ENCODE measurements around the gene APOL2.
"Not testable (repeated sequence)": the region's sequence is repeated elsewhere in the genome, so short reads cannot be mapped to it uniquely, and the experiment has no call there.

Gene APOL2

GRCh38 chr22:36223504-36223903, 15.8 kb downstream of the APOL2 start:
- peaks cover 35% of the 10 kb centered on the region for H3K36me3 Mint-ChIP-seq
- no peaks in the 10 kb centered on the region for H3K9me3 Mint-ChIP-seq
- H3K4me1 Mint-ChIP-seq, result peaks cover 8% of the 10 kb centered on the region
- H3K27me3 Mint-ChIP-seq, result peaks cover 14% of the 10 kb centered on the region
- ATAC-seq, result no peak
- no peak overlapping the region for H3K27ac Mint-ChIP-seq
- no peak overlapping the region for H3K4me3 Mint-ChIP-seq

GRCh38 chr22:36222887-36223450, 16.4 kb downstream of the APOL2 start:
- H3K4me1 Mint-ChIP-seq, result peaks cover 8% of the 10 kb centered on the region
- no peak for ATAC-seq
- H3K9me3 Mint-ChIP-seq, result no peaks in the 10 kb centered on the region
- H3K4me3 Mint-ChIP-seq, result no peak overlapping the region
- no peak overlapping the region for H3K27ac Mint-ChIP-seq
- peaks cover 29% of the 10 kb centered on the region for H3K36me3 Mint-ChIP-seq
- peaks cover 20% of the 10 kb centered on the region for H3K27me3 Mint-ChIP-seq

- Mint-ChIP-seq H3K4me3 (peak overlapping the region; percentile 42), H3K9me3 (no peaks in the 10 kb centered on the region), H3K36me3 (peaks cover 23% of the 10 kb centered on the region), H3K27ac (peak overlapping the region; percentile 45), H3K27me3 (peaks cover 28% of the 10 kb centered on the region), H3K4me1 (peaks cover 8% of the 10 kb centered on the region)
- ATAC-seq, result peak; percentile 76
Observed at GRCh38 chr22:36221799-36222751, 17.3 kb downstream of the APOL2 start.

GRCh38 chr22:36220451-36220921, 18.8 kb downstream of the APOL2 start:
- Mint-ChIP-seq H3K4me1 (peaks cover 8% of the 10 kb centered on the region), H3K4me3 (no peak overlapping the region), H3K9me3 (no peaks in the 10 kb centered on the region), H3K27me3 (peaks cover 35% of the 10 kb centered on the region), H3K36me3 (peaks cover 8% of the 10 kb centered on the region), H3K27ac (no peak overlapping the region)
- no peak for ATAC-seq

GRCh38 chr22:36218648-36219193, 20.6 kb downstream of the APOL2 start:
- Mint-ChIP-seq H3K4me1 (peaks cover 8% of the 10 kb centered on the region), H3K4me3 (no peak overlapping the region), H3K27ac (no peak overlapping the region), H3K36me3 (no peaks in the 10 kb centered on the region), H3K27me3 (peaks cover 44% of the 10 kb centered on the region), H3K9me3 (no peaks in the 10 kb centered on the region)
- no peak for ATAC-seq

- H3K27ac Mint-ChIP-seq, result no peak overlapping the region
- no peaks in the 10 kb centered on the region for H3K9me3 Mint-ChIP-seq
- peaks cover 70% of the 10 kb centered on the region for H3K27me3 Mint-ChIP-seq
- H3K4me3 Mint-ChIP-seq, result no peak overlapping the region
- no peaks in the 10 kb centered on the region for H3K36me3 Mint-ChIP-seq
- no peak for ATAC-seq
- peaks cover 12% of the 10 kb centered on the region for H3K4me1 Mint-ChIP-seq
Observed at GRCh38 chr22:36215981-36216380, 23.3 kb downstream of the APOL2 start.

- Mint-ChIP-seq H3K27me3 (peaks cover 59% of the 10 kb centered on the region), H3K4me3 (no peak overlapping the region), H3K9me3 (peaks cover 4% of the 10 kb centered on the region), H3K27ac (no peak overlapping the region), H3K4me1 (peaks cover 17% of the 10 kb centered on the region), H3K36me3 (peaks cover 6% of the 10 kb centered on the region)
- ATAC-seq, result no peak
Observed at GRCh38 chr22:36213586-36213985, 25.7 kb downstream of the APOL2 start.

GRCh38 chr22:36212901-36213300, 26.4 kb downstream of the APOL2 start:
- H3K9me3 Mint-ChIP-seq, result peaks cover 4% of the 10 kb centered on the region
- ATAC-seq, result no peak
- H3K27me3 Mint-ChIP-seq, result peaks cover 52% of the 10 kb centered on the region
- H3K27ac Mint-ChIP-seq, result no peak overlapping the region
- H3K4me1 Mint-ChIP-seq, result peaks cover 17% of the 10 kb centered on the region
- no peak overlapping the region for H3K4me3 Mint-ChIP-seq
- H3K36me3 Mint-ChIP-seq, result peaks cover 6% of the 10 kb centered on the region

GRCh38 chr22:36211237-36211861, 28.0 kb downstream of the APOL2 start:
- Mint-ChIP-seq H3K9me3 (peaks cover 4% of the 10 kb centered on the region), H3K36me3 (peaks cover 6% of the 10 kb centered on the region), H3K27me3 (peaks cover 43% of the 10 kb centered on the region), H3K27ac (no peak overlapping the region), H3K4me1 (peaks cover 17% of the 10 kb centered on the region), H3K4me3 (no peak overlapping the region)
- ATAC-seq, result no peak

- Mint-ChIP-seq H3K27ac (no peak overlapping the region), H3K27me3 (peaks cover 35% of the 10 kb centered on the region), H3K4me3 (no peak overlapping the region), H3K36me3 (peaks cover 6% of the 10 kb centered on the region), H3K4me1 (peaks cover 24% of the 10 kb centered on the region), H3K9me3 (peaks cover 4% of the 10 kb centered on the region)
- ATAC-seq, result no peak
Observed at GRCh38 chr22:36210224-36210623, 29.1 kb downstream of the APOL2 start.

- Mint-ChIP-seq H3K27me3 (peaks cover 36% of the 10 kb centered on the region), H3K4me1 (peaks cover 24% of the 10 kb centered on the region)
- ATAC-seq, H3K9me3 Mint-ChIP-seq, H3K36me3 Mint-ChIP-seq, H3K4me3 Mint-ChIP-seq, H3K27ac Mint-ChIP-seq: not testable (repeated sequence)
Observed at GRCh38 chr22:36209488-36209908, 29.8 kb downstream of the APOL2 start.

- H3K9me3 Mint-ChIP-seq, result peaks cover 4% of the 10 kb centered on the region
- ATAC-seq, result no peak
- peaks cover 24% of the 10 kb centered on the region for H3K4me1 Mint-ChIP-seq
- H3K36me3 Mint-ChIP-seq, result peaks cover 6% of the 10 kb centered on the region
- peaks cover 39% of the 10 kb centered on the region for H3K27me3 Mint-ChIP-seq
- H3K4me3 Mint-ChIP-seq, result no peak overlapping the region
- no peak overlapping the region for H3K27ac Mint-ChIP-seq
Observed at GRCh38 chr22:36208914-36209313, 30.4 kb downstream of the APOL2 start.

GRCh38 chr22:36208162-36208765, 31.1 kb downstream of the APOL2 start:
- H3K27ac Mint-ChIP-seq, result no peak overlapping the region
- peaks cover 20% of the 10 kb centered on the region for H3K4me1 Mint-ChIP-seq
- H3K9me3 Mint-ChIP-seq, result peaks cover 4% of the 10 kb centered on the region
- peaks cover 33% of the 10 kb centered on the region for H3K27me3 Mint-ChIP-seq
- peaks cover 6% of the 10 kb centered on the region for H3K36me3 Mint-ChIP-seq
- no peak for ATAC-seq
- H3K4me3 Mint-ChIP-seq, result no peak overlapping the region

GRCh38 chr22:36206255-36206654, 33.1 kb downstream of the APOL2 start:
- Mint-ChIP-seq H3K27me3 (peaks cover 29% of the 10 kb centered on the region), H3K4me3 (no peak overlapping the region), H3K27ac (peak overlapping the region; percentile 25), H3K9me3 (peaks cover 4% of the 10 kb centered on the region), H3K36me3 (peaks cover 6% of the 10 kb centered on the region), H3K4me1 (peaks cover 11% of the 10 kb centered on the region)
- ATAC-seq, result no peak

GRCh38 chr22:36205573-36205972, 33.8 kb downstream of the APOL2 start:
- Mint-ChIP-seq H3K4me1 (peaks cover 11% of the 10 kb centered on the region), H3K27ac (peak overlapping the region; percentile 25), H3K27me3 (peaks cover 30% of the 10 kb centered on the region)
- H3K4me3 Mint-ChIP-seq, H3K36me3 Mint-ChIP-seq, ATAC-seq, H3K9me3 Mint-ChIP-seq: not testable (repeated sequence)

All from stimulated activated memory B cell treated with anti-CD40 and anti-IgM and Interleukin-4, amounts not matched to agents 10 μg/mL and 1 μg/mL and 100 μg/mL, for 72 hours (primary cell).